Coronary artery (tissue), 2 donors: Measurements from ENCODE around the gene GNAS.

Experiments used
- DNase-seq: peaks from one replicate; pipeline ENCODE4 v3.0.0-alpha.2; 2017; ENCODE audit warnings: low spot score
- H3K27ac ChIP-seq, 2 donors: fragments of 200-600 bp; sonication (generic); one replicate each; pipeline ENCODE4 v1.5.1; 2016 to 2019
- H3K4me3 ChIP-seq: fragments of 200-600 bp; sonication (generic); 2 replicates; pipeline ENCODE4 v1.5.1; 2016; ENCODE audit warnings: mild to moderate bottlenecking, moderate library complexity
- CTCF ChIP-seq: fragments of 200-600 bp; sonication (generic); IDR thresholded peaks from one replicate; pipeline ENCODE4 v1.5.1; 2019; ENCODE audit warnings: antibody characterized with exemption

The GNAS gene

GRCh38 chr20:58888521-58889333 lies 36.2 kb downstream of the GNAS start:
- H3K4me3 ChIP-seq: peak overlapping the region; percentile 81
- peak; percentile 88 for DNase-seq
- peak overlapping the region; percentile 100 for H3K27ac ChIP-seq
- TF ChIP-seq CTCF: no peak

DNA sequence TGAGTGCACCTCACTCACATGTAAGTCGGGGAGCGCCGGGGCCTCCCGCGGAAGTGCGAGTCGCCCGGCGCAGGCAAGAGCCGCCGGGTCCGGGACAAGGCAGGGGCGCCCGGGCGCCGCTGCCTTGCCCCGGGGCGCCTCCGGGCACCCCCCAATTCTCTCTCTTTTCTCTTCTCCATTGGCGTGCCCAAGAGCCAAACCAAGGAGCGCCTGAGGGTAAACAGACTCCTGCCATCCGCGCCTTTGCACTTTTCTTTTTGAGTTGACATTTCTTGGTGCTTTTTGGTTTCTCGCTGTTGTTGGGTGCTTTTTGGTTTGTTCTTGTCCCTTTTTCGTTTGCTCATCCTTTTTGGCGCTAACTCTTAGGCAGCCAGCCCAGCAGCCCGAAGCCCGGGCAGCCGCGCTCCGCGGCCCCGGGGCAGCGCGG lies 36.8 kb downstream of the GNAS start:
- no peak for TF ChIP-seq CTCF
- no peak for DNase-seq
- Histone ChIP-seq H3K27ac (peak overlapping the region; percentile 100), H3K4me3 (peak overlapping the region; percentile 81)

- no peak for DNase-seq
- H3K27ac ChIP-seq: peak overlapping the region; percentile 100
- H3K4me3 ChIP-seq: peak overlapping the region; percentile 81
- TF ChIP-seq CTCF: no peak
Measured at GRCh38 chr20:58889798-58890517, 37.4 kb downstream of the GNAS start.

- no peak for TF ChIP-seq CTCF
- peak overlapping the region; percentile 100 for H3K27ac ChIP-seq
- peak overlapping the region; percentile 81 for H3K4me3 ChIP-seq
- DNase-seq: peak; percentile 89
Measured at GRCh38 chr20:58890518-58891085, 38.1 kb downstream of the GNAS start.

- H3K27ac ChIP-seq: peak overlapping the region; percentile 100
- no peak for TF ChIP-seq CTCF
- DNase-seq: no peak
- peak overlapping the region; percentile 81 for H3K4me3 ChIP-seq
Measured at GRCh38 chr20:58891086-58891717, 38.7 kb downstream of the GNAS start.

- H3K27ac ChIP-seq: peak overlapping the region; percentile 100
- TF ChIP-seq CTCF: no peak
- DNase-seq: no peak
- H3K4me3 ChIP-seq: peak overlapping the region; percentile 81
Measured at GRCh38 chr20:58891718-58892140, 39.2 kb downstream of the GNAS start.
